ENCODE data around the gene TBX4.
"Not testable (repeated sequence)": the region's sequence is repeated elsewhere in the genome, so short reads cannot be mapped to it uniquely, and the experiment has no call there.

TBX4 gene

GRCh38 chr17:61502292-61502691 is 50.1 kb downstream of the TBX4 start:
- no peak for DNase-seq

- DNase-seq = no peak
Measured at GRCh38 chr17:61503961-61504360, 51.7 kb downstream of the TBX4 start.

GRCh38 chr17:61504697-61505096 is 52.5 kb downstream of the TBX4 start:
- DNase-seq = no peak

GRCh38 chr17:61505846-61506627 is 53.8 kb downstream of the TBX4 start:
- DNase-seq = no peak

GRCh38 chr17:61507383-61508066 is 55.3 kb downstream of the TBX4 start:
- DNase-seq = no peak

- no peak for DNase-seq
Measured at GRCh38 chr17:61508912-61509311, 56.7 kb downstream of the TBX4 start.

GRCh38 chr17:61509454-61509853 is 57.2 kb downstream of the TBX4 start:
- DNase-seq = not testable (repeated sequence)

- DNase-seq = no peak
Measured at GRCh38 chr17:61510237-61510636, 58.0 kb downstream of the TBX4 start.

GRCh38 chr17:61510991-61511390 is 58.8 kb downstream of the TBX4 start:
- no peak for DNase-seq

- DNase-seq = no peak
Measured at GRCh38 chr17:61511480-61512182, 59.4 kb downstream of the TBX4 start.

- DNase-seq = no peak
Measured at GRCh38 chr17:61514491-61514890, 62.3 kb downstream of the TBX4 start.

- DNase-seq = no peak
Measured at GRCh38 chr17:61517265-61517664, 65.0 kb downstream of the TBX4 start.

GRCh38 chr17:61517843-61518606 is 65.8 kb downstream of the TBX4 start:
- DNase-seq = no peak

- no peak for DNase-seq
Measured at GRCh38 chr17:61519139-61519538, 66.9 kb downstream of the TBX4 start.

- DNase-seq = no peak
Measured at GRCh38 chr17:61519754-61520440, 67.7 kb downstream of the TBX4 start.

- DNase-seq = no peak
Measured at GRCh38 chr17:61520897-61521296, 68.7 kb downstream of the TBX4 start.

GRCh38 chr17:61522088-61522487 is 69.9 kb downstream of the TBX4 start:
- no peak for DNase-seq

- no peak for DNase-seq
Measured at GRCh38 chr17:61524319-61524718, 72.1 kb downstream of the TBX4 start.

GRCh38 chr17:61527441-61527840 is 75.2 kb downstream of the TBX4 start:
- DNase-seq = not testable (repeated sequence)

- no peak for DNase-seq
Measured at GRCh38 chr17:61528171-61528570, 75.9 kb downstream of the TBX4 start.

GRCh38 chr17:61531223-61531622 is 79.0 kb downstream of the TBX4 start:
- DNase-seq = no peak

- DNase-seq = no peak
Measured at GRCh38 chr17:61532826-61533225, 80.6 kb downstream of the TBX4 start.
